Dermis lymphatic vessel endothelial cell (primary cell): ENCODE results near the gene NT5C3B. TPM values are rescaled to one million over a fixed set of nuclear protein-coding genes. Genes with fewer than 3 reads are reported as not detected.

Source experiments
- total RNA-seq: library from RNA; depleted of rRNA; stranded (reverse); fragments of >200 nt; gene quantifications from 2 replicates; pipeline ENCODE4 v1.2.1, GENCODE V29; 2014

Gene NT5C3B
- total RNA-seq: 74.8 and 87.1 TPM in 2 replicates

DNA sequence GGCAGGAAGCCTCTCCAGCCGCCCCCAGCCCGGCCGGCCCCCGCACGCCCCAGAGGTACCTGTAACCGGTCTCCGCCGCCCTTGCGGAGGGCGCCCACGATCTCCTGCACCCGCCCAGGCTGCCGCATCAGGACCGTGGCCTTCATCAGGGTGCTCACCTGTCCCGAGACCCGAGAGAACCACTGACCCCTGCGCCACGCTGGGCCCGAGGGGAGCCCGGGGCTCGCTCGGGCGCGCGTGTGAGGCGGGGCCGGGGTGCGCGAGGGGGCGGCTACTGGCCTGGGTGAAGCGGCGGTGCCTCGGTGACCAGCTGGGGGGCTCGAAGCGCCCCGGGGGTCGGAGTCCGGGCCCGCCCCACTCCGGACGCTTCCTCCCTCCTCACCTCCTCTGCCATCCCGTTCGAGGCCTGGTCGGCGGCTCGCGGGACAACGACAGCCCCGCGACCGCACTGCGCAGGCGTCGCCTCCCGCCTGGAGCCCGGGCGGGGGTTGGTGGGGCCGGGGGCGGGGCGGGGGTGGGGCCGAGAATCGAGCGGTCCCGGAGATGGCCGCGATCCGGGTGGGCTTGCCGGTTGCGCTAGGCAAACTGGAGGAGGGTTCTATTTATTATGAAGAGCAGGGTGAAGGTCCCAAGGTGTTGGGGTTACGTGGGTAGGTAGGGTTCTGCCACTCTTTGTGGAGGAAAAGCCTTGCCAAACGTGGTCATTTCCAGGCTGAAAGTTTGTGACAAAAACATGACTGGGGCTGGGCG lies at the start of gene NT5C3B:
TSS of gene NT5C3B (minus strand) at position 433 of the 750 bp plus-strand sequence. CDS start at position 394, 39 bp downstream.

GRCh38 chr17:41864836-41865595 lies 29.0 kb upstream of the NT5C3B start, which contains the start of gene KLHL11:
Gene KLHL11, minus strand, starts transcription at chr17:41865423. Its CDS starts 53 bp downstream, at chr17:41865370.

DNA sequence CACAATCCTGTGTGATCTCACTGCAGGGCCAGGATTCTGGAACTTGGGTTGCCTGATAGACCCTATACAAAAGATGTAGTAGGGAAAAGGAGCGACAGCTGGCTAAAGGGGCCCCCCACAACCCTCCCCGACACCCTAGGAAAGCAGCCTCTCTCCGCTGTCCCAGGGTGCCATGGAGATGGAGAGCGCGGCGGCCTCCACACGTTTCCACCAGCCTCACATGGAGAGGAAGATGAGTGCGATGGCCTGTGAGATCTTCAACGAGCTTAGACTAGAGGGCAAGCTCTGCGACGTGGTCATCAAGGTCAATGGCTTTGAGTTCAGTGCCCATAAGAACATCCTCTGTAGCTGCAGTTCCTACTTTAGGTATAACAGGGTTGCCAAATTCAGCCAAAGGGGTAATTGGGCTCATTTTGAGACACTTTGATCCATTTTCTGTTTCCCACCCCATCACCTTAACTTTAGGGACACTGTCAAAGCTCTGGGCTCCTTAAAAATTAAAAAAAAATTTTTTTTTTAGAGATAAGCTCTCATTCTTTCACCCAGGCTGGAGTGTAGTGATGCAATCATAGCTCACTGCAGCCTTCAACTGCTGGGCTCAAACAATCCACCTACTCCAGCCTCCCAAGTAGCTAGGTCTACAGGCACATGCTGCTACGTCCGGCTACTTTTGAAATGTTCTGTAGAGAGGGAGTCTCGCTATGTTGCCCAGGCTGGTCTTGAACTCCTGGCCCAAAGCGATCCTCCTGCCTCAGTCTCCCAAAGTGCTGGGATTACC lies 1.9 kb upstream of the NT5C3B start, which contains the start of gene KLHL10:
TSS of gene KLHL10 (plus strand) at position 65 of the 778 bp plus-strand sequence. CDS start at position 173, 108 bp downstream.

GRCh38 chr17:41812381-41813151 lies 23.5 kb downstream of the NT5C3B start, which contains the start of gene FKBP10:
Gene FKBP10, plus strand, starts transcription at chr17:41813004. Its CDS starts 31 bp downstream, at chr17:41813035.

DNA sequence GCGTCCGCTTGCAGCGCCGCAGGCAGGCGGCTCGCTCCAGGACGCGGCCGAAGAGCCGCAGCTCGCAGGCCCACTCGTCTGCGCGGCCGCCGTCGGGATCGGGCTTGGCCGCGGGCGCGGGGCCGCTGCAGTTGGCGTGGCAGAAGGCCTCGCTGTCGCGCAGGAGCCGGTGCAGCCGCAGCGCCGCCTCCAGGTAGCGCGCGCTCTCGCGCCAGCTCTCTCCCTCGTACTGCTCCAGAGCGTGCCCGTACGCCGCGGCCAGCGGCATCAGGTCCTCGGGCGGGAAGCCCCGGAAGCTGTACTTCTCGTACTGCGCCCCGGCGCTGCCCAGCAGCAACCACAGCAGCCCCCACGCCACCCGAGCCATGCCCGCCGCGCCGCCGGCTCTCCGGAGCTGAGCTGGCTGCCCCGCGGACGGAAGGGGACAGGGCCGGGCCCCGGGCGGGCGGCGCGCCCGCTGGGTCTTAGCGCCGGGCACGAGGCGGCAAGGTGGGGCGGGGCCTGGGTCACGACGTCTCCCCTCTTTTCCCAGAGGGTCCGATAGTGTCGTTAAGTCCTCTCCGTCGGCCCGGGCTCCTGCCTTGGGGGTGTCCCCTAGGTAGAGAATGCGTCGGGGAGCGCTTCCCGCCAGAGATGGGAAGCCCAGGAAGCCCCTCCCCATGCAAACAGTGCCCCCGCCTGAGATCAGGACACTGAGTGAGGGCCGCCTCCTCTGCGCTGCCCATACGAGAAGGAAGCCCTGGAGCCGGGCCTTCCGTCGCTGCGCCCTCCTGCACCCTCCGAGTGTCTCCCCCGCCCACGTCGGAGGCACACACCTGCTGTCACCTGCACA lies 24.3 kb downstream of the NT5C3B start, which contains the start of gene P3H4:
TSS of gene P3H4 (minus strand) at position 401 of the 832 bp plus-strand sequence. CDS start at position 367, 34 bp downstream.

DNA sequence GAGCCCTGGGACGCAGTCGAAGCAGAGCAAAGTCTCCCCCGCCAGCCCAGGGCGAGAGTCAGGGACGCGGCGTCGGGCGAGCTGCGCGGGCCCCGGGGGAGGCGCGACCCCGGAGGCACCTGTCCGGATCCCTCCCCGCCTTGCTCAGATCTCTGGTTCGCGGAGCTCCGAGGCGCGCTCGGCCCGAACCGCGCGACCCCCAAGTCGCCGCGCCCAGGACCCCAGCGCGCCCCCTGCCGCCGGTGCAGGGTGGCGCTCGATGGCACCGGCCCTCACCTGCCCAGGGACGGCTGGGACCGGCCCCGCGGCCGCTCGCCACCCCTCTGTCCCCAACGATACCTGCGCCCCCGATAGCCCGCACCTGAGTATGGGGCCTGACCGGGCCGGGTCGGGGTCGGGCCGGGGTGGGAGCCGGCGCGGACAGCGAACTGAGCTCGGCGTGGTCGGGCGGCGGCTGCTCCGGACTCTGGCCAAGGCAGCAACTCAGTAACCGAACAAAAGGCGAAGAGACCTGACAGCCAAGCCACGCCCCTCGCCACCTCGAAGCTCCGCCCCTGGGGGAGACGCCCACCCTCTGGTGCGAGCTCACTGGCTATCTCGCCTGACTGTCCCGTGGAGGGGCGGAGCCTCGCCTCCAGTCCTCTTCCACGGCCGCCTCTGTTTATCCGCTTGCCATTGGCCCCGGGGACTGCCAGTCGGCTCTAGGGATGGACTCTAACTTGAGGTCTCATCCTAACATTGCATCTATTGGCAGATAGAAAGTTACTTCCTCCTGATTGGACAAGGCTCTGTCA lies 49.6 kb downstream of the NT5C3B start, which contains the start of gene JUP:
TSS of gene JUP (minus strand) at position 485 of the 794 bp plus-strand sequence. CDS start 14,857 bp downstream, outside the sequence.

Other genes with a start within 250 kb of the NT5C3B start
- not detected in 2 replicates for gene KRT14, start 249.3 kb downstream of the NT5C3B start, total RNA-seq
- not detected in 2 replicates for gene KRT16, start 223.5 kb downstream of the NT5C3B start, total RNA-seq
- gene KRT17, start 211.7 kb downstream of the NT5C3B start, total RNA-seq: 0.09 and 0.11 TPM in 2 replicates
- gene EIF1, start 147.3 kb downstream of the NT5C3B start, total RNA-seq: 73.2 and 98.0 TPM in 2 replicates
- not detected in 2 replicates for gene GAST, start 123.9 kb downstream of the NT5C3B start, total RNA-seq
- 0.09 and 0.65 TPM in 2 replicates for gene HAP1, start 101.6 kb downstream of the NT5C3B start, total RNA-seq
- gene JUP, start 49.5 kb downstream of the NT5C3B start, total RNA-seq: 294 and 328 TPM in 2 replicates
- 45.5 and 51.5 TPM in 2 replicates for gene P3H4, start 24.3 kb downstream of the NT5C3B start, total RNA-seq
- gene FKBP10, start 23.2 kb downstream of the NT5C3B start, total RNA-seq: 134 and 149 TPM in 2 replicates
- under 0.01 TPM in 2 replicates for gene KLHL10, start 1.6 kb upstream of the NT5C3B start, total RNA-seq
- 26.1 and 37.9 TPM in 2 replicates for gene KLHL11, start 29.2 kb upstream of the NT5C3B start, total RNA-seq
- gene ACLY, start 82.7 kb upstream of the NT5C3B start, total RNA-seq: 159 and 189 TPM in 2 replicates
- gene ODAD4, start 94.4 kb upstream of the NT5C3B start, total RNA-seq: 0.11 and 0.34 TPM in 2 replicates
- 49.5 and 55.5 TPM in 2 replicates for gene CNP, start 130.6 kb upstream of the NT5C3B start, total RNA-seq
- 63.2 and 84.4 TPM in 2 replicates for gene DNAJC7, start 181.2 kb upstream of the NT5C3B start, total RNA-seq
- 30.3 and 35.0 TPM in 2 replicates for gene NKIRAS2, start 183.9 kb upstream of the NT5C3B start, total RNA-seq
- gene C17orf113, start 214.4 kb upstream of the NT5C3B start, total RNA-seq: 0.22 and 0.26 TPM in 2 replicates